ENCODE data around the gene ICA1L.

Gene ICA1L

GRCh38 chr2:202883987-202884675 lies 12.6 kb upstream of the ICA1L start:
- Mint-ChIP-seq H3K27ac (peak overlapping the region; percentile 9), H3K27me3 (ENCODE audit: low read depth, poor library complexity) (no peaks in the 10 kb centered on the region), H3K36me3 (ENCODE audit: low read depth) (peaks cover 71% of the 10 kb centered on the region), H3K4me3 (no peak overlapping the region), H3K4me1 (no peaks in the 10 kb centered on the region), H3K9me3 (no peaks in the 10 kb centered on the region)
- TF ChIP-seq, protein P1, sequence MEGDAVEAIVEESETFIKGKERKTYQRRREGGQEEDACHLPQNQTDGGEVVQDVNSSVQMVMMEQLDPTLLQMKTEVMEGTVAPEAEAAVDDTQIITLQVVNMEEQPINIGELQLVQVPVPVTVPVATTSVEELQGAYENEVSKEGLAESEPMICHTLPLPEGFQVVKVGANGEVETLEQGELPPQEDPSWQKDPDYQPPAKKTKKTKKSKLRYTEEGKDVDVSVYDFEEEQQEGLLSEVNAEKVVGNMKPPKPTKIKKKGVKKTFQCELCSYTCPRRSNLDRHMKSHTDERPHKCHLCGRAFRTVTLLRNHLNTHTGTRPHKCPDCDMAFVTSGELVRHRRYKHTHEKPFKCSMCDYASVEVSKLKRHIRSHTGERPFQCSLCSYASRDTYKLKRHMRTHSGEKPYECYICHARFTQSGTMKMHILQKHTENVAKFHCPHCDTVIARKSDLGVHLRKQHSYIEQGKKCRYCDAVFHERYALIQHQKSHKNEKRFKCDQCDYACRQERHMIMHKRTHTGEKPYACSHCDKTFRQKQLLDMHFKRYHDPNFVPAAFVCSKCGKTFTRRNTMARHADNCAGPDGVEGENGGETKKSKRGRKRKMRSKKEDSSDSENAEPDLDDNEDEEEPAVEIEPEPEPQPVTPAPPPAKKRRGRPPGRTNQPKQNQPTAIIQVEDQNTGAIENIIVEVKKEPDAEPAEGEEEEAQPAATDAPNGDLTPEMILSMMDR (IDR thresholded peaks at IDR 0.05), result no peak
- DNase-seq, result no peak

GRCh38 chr2:202881570-202881969 lies 10.0 kb upstream of the ICA1L start:
- no peak for DNase-seq
- Mint-ChIP-seq H3K4me3 (no peak overlapping the region), H3K9me3 (no peaks in the 10 kb centered on the region), H3K27me3 (ENCODE audit: low read depth, poor library complexity) (no peaks in the 10 kb centered on the region), H3K36me3 (ENCODE audit: low read depth) (peaks cover 55% of the 10 kb centered on the region), H3K4me1 (no peaks in the 10 kb centered on the region), H3K27ac (peak overlapping the region; percentile 48)
- TF ChIP-seq, protein P1 (IDR thresholded peaks at IDR 0.05), result no peak

DNA sequence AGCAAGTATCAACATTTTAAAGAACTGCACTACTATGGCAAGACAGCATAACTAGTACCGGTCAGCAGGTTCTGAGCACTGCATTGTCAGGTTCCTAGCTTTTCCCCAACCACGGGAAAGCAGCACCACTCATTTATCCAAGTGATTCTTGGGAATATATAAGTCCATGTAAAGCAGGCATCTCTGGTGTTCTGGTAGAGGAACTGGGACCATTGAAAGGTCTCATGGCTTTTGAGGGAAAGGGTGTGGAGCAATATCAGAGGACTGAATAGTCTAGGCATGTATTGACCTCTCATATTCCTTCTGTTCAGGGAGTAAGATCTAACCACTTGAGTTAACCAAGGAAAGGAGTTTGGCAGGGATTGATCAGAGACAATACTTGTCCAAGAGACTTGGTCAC lies 6.1 kb upstream of the ICA1L start:
- Mint-ChIP-seq H3K27me3 (ENCODE audit: low read depth, poor library complexity) (no peaks in the 10 kb centered on the region), H3K27ac (no peak overlapping the region), H3K9me3 (no peaks in the 10 kb centered on the region), H3K4me3 (no peak overlapping the region), H3K36me3 (ENCODE audit: low read depth) (peaks cover 18% of the 10 kb centered on the region), H3K4me1 (no peaks in the 10 kb centered on the region)
- no peak for DNase-seq
- TF ChIP-seq, protein P1 (IDR thresholded peaks at IDR 0.05), result no peak

- H3K36me3 Mint-ChIP-seq (ENCODE audit: low read depth), result no peaks in the 10 kb centered on the region
- peak overlapping the region; percentile 96 for H3K27ac Mint-ChIP-seq
- peaks cover 6% of the 10 kb centered on the region for H3K27me3 Mint-ChIP-seq (ENCODE audit: low read depth, poor library complexity)
- peak; percentile 49 for DNase-seq
- no peaks in the 10 kb centered on the region for H3K9me3 Mint-ChIP-seq
- H3K4me1 Mint-ChIP-seq, result peaks cover 19% of the 10 kb centered on the region
- TF ChIP-seq, protein P1 (IDR thresholded peaks at IDR 0.05), result peak; percentile 55
- peak overlapping the region; percentile 93 for H3K4me3 Mint-ChIP-seq
Measured at GRCh38 chr2:202870431-202871299, 901 bp downstream of the ICA1L start.

- TF ChIP-seq, protein P1 (IDR thresholded peaks at IDR 0.05), result no peak
- Mint-ChIP-seq H3K4me3 (no peak overlapping the region), H3K9me3 (peaks cover 19% of the 10 kb centered on the region), H3K27me3 (ENCODE audit: low read depth, poor library complexity) (peaks cover 4% of the 10 kb centered on the region), H3K27ac (no peak overlapping the region), H3K4me1 (no peaks in the 10 kb centered on the region), H3K36me3 (ENCODE audit: low read depth) (no peaks in the 10 kb centered on the region)
- DNase-seq, result no peak
Measured at GRCh38 chr2:202861987-202862386, 9.6 kb downstream of the ICA1L start.

All from nephron progenitor cell (in vitro differentiated cells).